Thoracic aorta (tissue), 2 donors: ENCODE results near the gene UROC1. TPM values are rescaled to one million over a fixed set of nuclear protein-coding genes. Genes with fewer than 3 reads are reported as not detected.

Source experiments
- ATAC-seq: fragments of 150-250 bp; one replicate; pipeline ENCODE4 v1.8.0; 2017; ENCODE audit warnings: low read depth; ENCODE audit not compliant: insufficient number of reproducible peaks, low FRiP score
- DNase-seq: peaks from one replicate; pipeline ENCODE4 v3.0.0-alpha.2; 2020; ENCODE audit warnings: low spot score
- H3K27ac ChIP-seq, 2 donors: fragments of 200-600 bp; sonication (generic); 1 replicate in 1 of 2; 2 replicates in 1 of 2; pipeline ENCODE4 v1.5.1; 2016; ENCODE audit warnings: mild to moderate bottlenecking in 2 of 2, moderate library complexity in 2 of 2
- H3K27me3 ChIP-seq: fragments of 200-600 bp; sonication (generic); replicated peaks from 2 replicates; pipeline ENCODE4 v1.6.0; 2016; ENCODE audit warnings: mild to moderate bottlenecking; ENCODE audit not compliant: insufficient read depth
- H3K36me3 ChIP-seq: fragments of 200-600 bp; sonication (generic); one replicate; pipeline ENCODE4 v1.5.1; 2016
- H3K4me1 ChIP-seq, 2 donors: fragments of 200-600 bp; sonication (generic); 1 replicate in 1 of 2; 2 replicates in 1 of 2; pipeline versions ENCODE4 v1.5.1 to v1.6.0; 2016; ENCODE audit warnings: low read depth in 2 of 2, mild to moderate bottlenecking in 1 of 2; ENCODE audit not compliant: control insufficient read depth in 1 of 2
- H3K4me3 ChIP-seq: fragments of 200-600 bp; sonication (generic); 2 replicates; pipeline ENCODE4 v1.5.1; 2016; ENCODE audit warnings: mild to moderate bottlenecking
- H3K9me3 ChIP-seq: fragments of 200-600 bp; sonication (generic); 2 replicates; pipeline ENCODE4 v1.5.1; 2016
- total RNA-seq, 2 donors: library from RNA; depleted of rRNA; stranded (reverse); fragments of >200 nt; gene quantifications; one replicate each; pipeline versions ENCODE4 v1.1.0 to v1.2.3, GENCODE V29; 2016
- TF ChIP-seq, protein P1 (sequence below): fragments of 200-600 bp; sonication (generic); IDR thresholded peaks from one replicate; pipeline ENCODE4 v1.5.1; 2019; ENCODE audit warnings: antibody characterized with exemption

Gene UROC1
- total RNA-seq, 2 donors from 2014 or later = not detected

DNA sequence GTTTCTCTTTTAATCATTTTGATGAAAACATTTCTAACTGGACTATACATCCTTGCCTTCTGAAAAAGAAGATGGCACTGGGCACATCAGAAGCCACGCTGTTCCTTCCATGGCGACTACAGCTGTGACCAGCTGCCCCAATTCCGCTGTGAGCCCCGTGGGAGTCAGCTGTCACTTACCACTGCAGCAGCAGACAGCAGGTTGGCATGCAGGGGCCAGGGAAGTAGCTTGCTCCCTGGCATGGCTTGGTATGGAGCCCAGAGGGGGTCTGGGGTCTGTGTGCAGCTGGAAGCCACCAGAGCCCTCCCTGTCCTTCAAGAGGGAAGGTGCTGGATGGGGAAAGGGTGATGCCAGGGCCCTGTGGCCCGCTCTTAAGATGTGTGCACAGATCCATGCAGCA, 37.4 kb downstream of the UROC1 start:
- H3K4me3 ChIP-seq = no peak overlapping the region
- DNase-seq (no peak), ATAC-seq (no peak)
- no peaks in the 10 kb centered on the region for H3K9me3 ChIP-seq
- TF ChIP-seq, protein P1, sequence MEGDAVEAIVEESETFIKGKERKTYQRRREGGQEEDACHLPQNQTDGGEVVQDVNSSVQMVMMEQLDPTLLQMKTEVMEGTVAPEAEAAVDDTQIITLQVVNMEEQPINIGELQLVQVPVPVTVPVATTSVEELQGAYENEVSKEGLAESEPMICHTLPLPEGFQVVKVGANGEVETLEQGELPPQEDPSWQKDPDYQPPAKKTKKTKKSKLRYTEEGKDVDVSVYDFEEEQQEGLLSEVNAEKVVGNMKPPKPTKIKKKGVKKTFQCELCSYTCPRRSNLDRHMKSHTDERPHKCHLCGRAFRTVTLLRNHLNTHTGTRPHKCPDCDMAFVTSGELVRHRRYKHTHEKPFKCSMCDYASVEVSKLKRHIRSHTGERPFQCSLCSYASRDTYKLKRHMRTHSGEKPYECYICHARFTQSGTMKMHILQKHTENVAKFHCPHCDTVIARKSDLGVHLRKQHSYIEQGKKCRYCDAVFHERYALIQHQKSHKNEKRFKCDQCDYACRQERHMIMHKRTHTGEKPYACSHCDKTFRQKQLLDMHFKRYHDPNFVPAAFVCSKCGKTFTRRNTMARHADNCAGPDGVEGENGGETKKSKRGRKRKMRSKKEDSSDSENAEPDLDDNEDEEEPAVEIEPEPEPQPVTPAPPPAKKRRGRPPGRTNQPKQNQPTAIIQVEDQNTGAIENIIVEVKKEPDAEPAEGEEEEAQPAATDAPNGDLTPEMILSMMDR = no peak
- H3K27ac ChIP-seq = peak overlapping the region in 1 of 2 donors; percentile 66
- H3K4me1 ChIP-seq = peaks cover 3 to 14% of the 10 kb centered on the region in 2 donors
- no peaks in the 10 kb centered on the region for H3K27me3 ChIP-seq
- no peaks in the 10 kb centered on the region for H3K36me3 ChIP-seq

GRCh38 chr3:126479642-126480041, 37.9 kb downstream of the UROC1 start:
- H3K4me3 ChIP-seq = no peak overlapping the region
- no peak for ATAC-seq
- no peak for DNase-seq
- H3K9me3 ChIP-seq = no peaks in the 10 kb centered on the region
- TF ChIP-seq, protein P1 = no peak
- H3K4me1 ChIP-seq = peaks cover 5 to 16% of the 10 kb centered on the region in 2 donors
- no peak overlapping the region for H3K27ac ChIP-seq
- no peaks in the 10 kb centered on the region for H3K27me3 ChIP-seq
- no peaks in the 10 kb centered on the region for H3K36me3 ChIP-seq

DNA sequence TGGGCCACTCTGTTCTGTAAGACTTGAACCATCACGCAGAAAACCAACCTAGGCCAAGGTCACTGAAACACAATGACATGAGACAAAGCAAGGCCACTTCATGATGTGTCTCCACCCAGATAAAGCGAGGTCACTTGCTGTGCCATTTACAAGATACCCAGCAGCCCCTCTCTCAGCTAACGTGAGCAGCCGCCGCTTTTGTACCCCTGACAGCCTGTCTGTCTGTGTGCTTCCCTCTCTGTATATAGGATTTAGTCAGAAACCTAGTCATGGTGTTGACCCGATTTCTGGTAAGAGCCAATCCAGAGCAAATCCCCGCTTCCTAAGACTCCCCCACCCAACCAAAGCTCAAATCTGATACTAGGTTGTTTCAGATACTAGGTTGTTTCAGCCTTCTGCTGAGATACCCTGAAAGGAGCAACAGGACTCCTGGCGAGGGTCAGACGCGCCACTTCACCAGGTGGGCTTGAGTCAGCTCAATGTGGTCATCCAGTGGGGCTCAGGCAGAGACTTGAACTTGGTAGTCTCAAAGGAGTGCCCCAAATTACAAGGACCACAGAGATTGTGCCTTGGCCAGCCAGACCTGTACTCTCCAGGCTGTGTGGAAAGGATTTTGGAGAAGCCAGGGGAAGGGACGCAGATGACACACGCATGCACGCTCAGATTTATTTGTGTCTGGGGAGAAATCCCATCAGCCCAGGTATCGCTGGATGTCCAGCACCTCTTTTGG, 38.8 kb downstream of the UROC1 start:
- TF ChIP-seq, protein P1 = no peak
- Histone ChIP-seq H3K9me3 (no peaks in the 10 kb centered on the region), H3K36me3 (no peaks in the 10 kb centered on the region), H3K4me3 (no peak overlapping the region), H3K27me3 (no peaks in the 10 kb centered on the region), H3K27ac (no peak overlapping the region), H3K4me1 (peaks cover 14 to 25% of the 10 kb centered on the region in 2 donors)
- no peak for DNase-seq
- ATAC-seq = no peak

- TF ChIP-seq, protein P1 = no peak
- H3K36me3 ChIP-seq = no peaks in the 10 kb centered on the region
- H3K4me1 ChIP-seq = peaks cover 31 to 41% of the 10 kb centered on the region in 2 donors
- H3K9me3 ChIP-seq = no peaks in the 10 kb centered on the region
- DNase-seq (no peak), ATAC-seq (no peak)
- no peak overlapping the region for H3K4me3 ChIP-seq
- H3K27me3 ChIP-seq = no peaks in the 10 kb centered on the region
- peak overlapping the region in 1 of 2 donors; percentile 37 for H3K27ac ChIP-seq
Observed at GRCh38 chr3:126477061-126477380, 40.6 kb downstream of the UROC1 start.

DNA sequence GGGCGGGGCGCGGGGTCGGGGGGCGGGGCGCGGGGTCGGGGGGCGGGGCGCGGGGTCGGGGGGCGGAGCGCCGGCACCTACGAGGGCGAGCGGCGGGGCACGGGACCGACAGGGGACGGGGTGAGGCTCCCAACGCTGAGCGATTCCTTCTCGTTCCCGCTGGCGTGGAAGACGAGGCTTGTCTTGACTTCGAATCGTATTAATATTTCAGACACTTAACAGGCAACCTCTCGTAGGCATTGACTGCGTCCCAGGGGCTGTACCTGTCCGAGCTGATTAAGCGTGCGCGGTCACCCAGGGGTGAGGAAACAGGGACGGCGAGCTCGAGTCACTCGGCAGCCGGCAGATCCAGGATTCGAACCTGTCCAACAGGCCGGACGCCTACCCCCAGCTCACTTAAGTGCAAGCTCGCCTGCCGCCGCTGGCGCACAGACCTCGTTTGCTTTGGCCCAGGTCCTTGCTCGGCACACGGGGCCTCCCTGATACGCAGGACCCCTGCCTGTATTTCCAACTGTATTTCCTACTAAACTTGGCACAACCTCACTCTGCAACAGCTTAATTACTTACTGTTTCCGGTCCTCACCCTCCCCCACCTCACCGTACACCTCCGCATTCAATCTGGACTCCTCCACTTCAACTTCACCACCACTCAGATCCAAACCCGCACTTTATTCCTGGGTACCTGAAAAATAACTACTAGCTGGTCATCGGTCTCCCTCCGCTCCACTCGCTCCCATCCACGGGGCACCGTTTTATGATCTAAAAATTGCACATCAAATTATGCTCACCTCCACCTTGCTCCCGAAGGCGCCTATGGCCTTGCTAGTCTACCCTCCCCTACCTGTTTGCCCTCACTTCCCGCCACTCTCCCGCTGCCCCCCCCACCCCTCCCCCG, 41.2 kb downstream of the UROC1 start:
- no peaks in the 10 kb centered on the region for H3K36me3 ChIP-seq
- H3K9me3 ChIP-seq = no peaks in the 10 kb centered on the region
- ATAC-seq (no peak), DNase-seq (no peak)
- peak overlapping the region; percentile 86 to 96 for H3K27ac ChIP-seq
- TF ChIP-seq, protein P1 = no peak
- H3K27me3 ChIP-seq = no peaks in the 10 kb centered on the region
- peaks cover 35 to 47% of the 10 kb centered on the region in 2 donors for H3K4me1 ChIP-seq
- peak overlapping the region; percentile 87 for H3K4me3 ChIP-seq
